ENCODE results near the gene PLEKHM3. TPM values are rescaled to one million over a fixed set of nuclear protein-coding genes. Genes with fewer than 3 reads are reported as not detected.

Gene PLEKHM3
- total and polyA plus RNA-seq, 2 of the 4 experiments (the other 2 are of a cell fraction): 2.4 to 11.3 TPM

DNA sequence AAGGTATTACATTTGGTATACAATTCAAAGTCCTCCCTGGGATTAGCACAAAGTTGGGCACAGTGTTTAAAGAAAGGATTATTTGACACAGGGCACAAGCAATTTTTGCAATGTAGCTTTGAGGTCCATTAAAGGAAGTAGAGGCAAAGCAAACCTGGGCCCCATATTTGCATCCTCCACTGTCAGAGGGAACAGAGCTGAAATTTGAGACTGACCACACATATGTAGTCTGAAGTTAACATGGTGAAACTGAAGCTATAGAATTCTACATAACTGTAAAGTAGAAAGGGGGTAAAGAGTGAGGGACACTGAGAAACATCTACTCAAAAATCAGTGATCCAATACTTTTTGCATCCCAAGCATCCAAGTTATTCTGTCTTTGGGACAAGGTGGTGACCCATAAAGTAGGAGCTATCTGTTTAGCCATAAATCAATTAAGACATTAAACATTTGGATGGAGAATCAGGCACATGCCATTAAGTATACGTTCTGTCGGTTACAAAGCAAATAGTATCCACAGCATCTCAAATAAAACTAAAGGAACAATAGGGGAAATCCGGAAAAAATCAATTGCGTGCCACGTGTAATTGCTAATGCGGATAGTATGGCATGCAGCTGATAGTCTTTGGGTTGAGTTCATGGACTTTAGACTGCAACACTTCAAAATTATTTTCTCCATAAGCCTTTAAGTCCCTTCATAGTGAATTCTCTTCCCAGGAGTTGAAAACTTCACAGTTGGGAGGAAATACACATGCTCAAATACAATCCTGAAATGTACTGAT is 72.6 kb downstream of the PLEKHM3 start:
- Histone ChIP-seq H3K4me3 (ENCODE audit: insufficient read depth, low read depth, low read length) (no peak overlapping the region), H3K14ac (replicated peaks; ENCODE audit: low read depth, low read length) (no peak overlapping the region), H2BK5ac (ENCODE audit: low read depth, low read length, poor library complexity, severe bottlenecking) (no peak overlapping the region), H3K18ac (ENCODE audit: low read depth, low read length) (no peak overlapping the region), H2AK5ac (ENCODE audit: low read depth, low read length) (no peak overlapping the region), H4K20me1 (ENCODE audit: insufficient read depth, low read length) (no peaks in the 10 kb centered on the region), H3K36me3 (ENCODE audit: control insufficient read depth, insufficient read depth, low read length) (no peaks in the 10 kb centered on the region), H3K79me1 (ENCODE audit: low read depth in 1 of 2, low read length in 2 of 2) (no peaks in the 10 kb centered on the region), H3K56ac (ENCODE audit: extremely low read depth, insufficient read depth, low read length) (no peak overlapping the region), H4K91ac (ENCODE audit: insufficient read depth, low read depth, low read length) (no peak overlapping the region), H2AFZ (replicated peaks; ENCODE audit: low read length, poor library complexity) (no peak overlapping the region), H3K23ac (ENCODE audit: low read depth, low read length) (no peak overlapping the region), H2AK9ac (replicated peaks; ENCODE audit: low read depth, low read length, poor library complexity) (no peak overlapping the region), H3K9me3 (ENCODE audit: control insufficient read depth, insufficient read depth, low read length) (no peaks in the 10 kb centered on the region), H3K4ac (ENCODE audit: low read depth, low read length) (no peak overlapping the region), H2BK15ac (ENCODE audit: low read depth, low read length) (no peak overlapping the region), H4K5ac (ENCODE audit: low read depth, low read length) (no peak overlapping the region), H3K27me3 (ENCODE audit: control insufficient read depth, insufficient read depth, low read length) (no peaks in the 10 kb centered on the region), H3K9me1 (ENCODE audit: insufficient read depth, low read length) (peaks cover 3% of the 10 kb centered on the region; the same call in 1 of the 2 replicates), H3K9ac (ENCODE audit: low read depth, low read length) (no peak overlapping the region), H2BK120ac (ENCODE audit: low read depth, low read length) (no peak overlapping the region), H3K4me1 (ENCODE audit: control insufficient read depth, insufficient read depth, low read length) (no peaks in the 10 kb centered on the region), H3K27ac (ENCODE audit: insufficient read depth, low read length) (no peak overlapping the region), H2BK20ac (ENCODE audit: low read depth, low read length) (no peak overlapping the region), H4K8ac (ENCODE audit: low read depth in 2 of 2, low read length in 2 of 2) (no peak overlapping the region), H3K4me2 (ENCODE audit: low read depth, low read length) (no peak overlapping the region)
- dilution Hi-C loops (cut with HindIII; ENCODE audit: low sequenced_read_pairs, unreplicated experiment): no loop called here
- in situ Hi-C loops (cut with MboI; ENCODE audit: low sequenced_read_pairs): no loop called here
- TF ChIP-seq MAFK (IDR thresholded peaks at IDR 0.05; ENCODE audit: low read depth, low read length): no peak
- no peak for TF ChIP-seq MXI1 (IDR thresholded peaks at IDR 0.05; ENCODE audit: borderline replicate concordance, low read depth, low read length)
- TF ChIP-seq ELK1 (IDR thresholded peaks at IDR 0.05; ENCODE audit: borderline replicate concordance, low read depth, low read length): no peak
- no peak for TF ChIP-seq CEBPB (IDR thresholded peaks at IDR 0.05; ENCODE audit: low read depth, low read length)
- WGBS, 2 experiments (ENCODE audit: extremely low coverage in 2 of 2, insufficient read length in 1 of 2): no CpG with 5 or more reads among the region's 6 CpGs
- ATAC-seq (ENCODE audit: low read depth) (no peak), DNase-seq (no peak)
- ChIA-PET CTCF (no interaction called here), POLR2A (ENCODE audit: unreplicated experiment) (no interaction called here)
- BruUV-seq (replicated peaks): no TSS peak
- intact Hi-C loops (cut with micrococcal nuclease): no loop called here

Data from IMR-90 (cell line).